Endothelial cell of umbilical vein (primary cell): ENCODE measurements around the gene RIPPLY1.

Experiments
- CTCF ChIP-seq, 2 donors: IDR thresholded peaks; 1 replicate in 1 of 2; 2 replicates in 1 of 2; pipeline ENCODE4 v1.5.1; 2011; ENCODE audit warnings: low read length in 2 of 2, mild to moderate bottlenecking in 2 of 2, moderate library complexity in 2 of 2, control low read depth in 1 of 2, inconsistent platforms in 1 of 2, low read depth in 1 of 2; ENCODE audit not compliant: insufficient read depth in 1 of 2; ENCODE audit errors: extremely low read depth in 1 of 2
- MYC ChIP-seq: IDR thresholded peaks from one replicate; pipeline ENCODE4 v1.6.1; 2011; ENCODE audit warnings: mild to moderate bottlenecking, low read depth, low read length
- POLR2A ChIP-seq: IDR thresholded peaks from 2 replicates; pipeline ENCODE4 v1.6.1; 2012; ENCODE audit warnings: low read depth, mild to moderate bottlenecking, control low read depth, low read length

- TF ChIP-seq POLR2A (no peak), CTCF (IDR thresholded peaks at IDR 0.05; ENCODE audit: extremely low read depth in 1 of 2, insufficient read depth in 1 of 2, low read depth in 1 of 2, low read length in 2 of 2) (no peak), MYC (no peak)
These were observed 24.6 kb upstream of the RIPPLY1 start for GRCh38 chrX:106927700-106928099.
